ENCODE measurements around the gene CGB8.
"Not testable (repeated sequence)": the region's sequence is repeated elsewhere in the genome, so short reads cannot be mapped to it uniquely, and the experiment has no call there.

- not testable (repeated sequence) for TF ChIP-seq CTCF, POLR2AphosphoS5, POLR2A (IDR thresholded peaks at IDR 0.05)
Measured at GRCh38 chr19:49018388-49019241, 30.3 kb downstream of the CGB8 start.
